ENCODE measurements around the gene ZFP69B.
A peak's percentile ranks its signal among the peaks of the same experiment; 100 is the strongest.

The ZFP69B gene

DNA sequence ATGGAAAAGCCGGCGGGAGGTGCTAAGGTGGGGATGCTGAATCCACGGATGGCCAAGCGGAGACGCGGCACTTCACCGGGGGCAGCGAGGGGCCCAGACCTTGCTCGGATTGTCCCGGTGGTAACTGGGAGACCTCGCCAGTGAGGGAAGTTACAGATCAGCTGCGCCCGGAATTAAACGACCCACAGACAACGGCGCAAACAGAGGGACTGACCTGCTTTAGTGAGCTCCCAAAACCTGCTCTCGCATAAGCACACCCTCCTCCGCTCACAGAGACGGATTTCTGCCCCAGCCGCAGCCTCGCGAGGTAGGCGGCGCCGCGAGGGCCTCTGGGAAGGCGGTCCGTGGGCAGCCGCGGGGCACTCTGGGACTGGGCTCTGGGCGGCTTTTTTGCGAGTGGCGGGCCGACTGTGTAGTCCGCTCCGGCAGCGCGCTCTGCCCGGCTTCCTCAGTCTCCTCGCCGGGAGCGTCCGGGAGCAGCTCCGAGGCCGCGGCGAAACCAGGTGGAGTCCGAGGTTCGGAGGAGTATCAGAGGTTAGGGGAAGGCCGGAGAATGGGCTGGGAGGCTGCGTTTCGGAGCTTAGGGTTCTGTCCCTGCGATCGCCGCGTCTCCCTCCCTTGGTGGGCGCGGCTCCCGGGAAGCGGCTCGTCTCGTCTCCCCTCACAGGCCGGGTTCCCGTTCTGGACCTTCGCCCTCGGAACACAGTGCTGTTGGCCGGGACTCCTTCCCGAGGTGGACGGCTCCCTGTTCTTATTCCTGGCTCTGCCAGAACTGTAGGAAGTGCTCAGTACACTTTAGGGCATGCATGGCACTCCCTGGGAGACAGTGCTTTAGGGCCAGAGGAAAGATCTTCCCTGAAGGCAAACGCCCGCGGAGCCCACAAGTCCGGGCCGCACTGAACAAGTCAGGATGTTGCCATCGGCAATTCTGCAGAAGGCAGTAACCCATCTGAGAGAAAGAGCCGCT, 58.4 kb downstream of the ZFP69B start, which contains the start of gene EXO5:
TSS of gene EXO5 (plus strand) at position 393 of the 967 bp plus-strand sequence. CDS start 5,778 bp downstream, outside the sequence.
- peak; percentile 99 for ATAC-seq
- TF ChIP-seq SNAI2 (CRISPR knock-in tag; IDR thresholded peaks at IDR 0.05) (no peak), ZFP3 (CRISPR knock-in tag; IDR thresholded peaks at IDR 0.05) (peak; percentile 10; the same call in 1 of the 2 replicates)
